H1 (cell line): ENCODE results near the gene CACNA2D3. TPM values are rescaled to one million over a fixed set of nuclear protein-coding genes. Genes with fewer than 3 reads are reported as not detected.

Experiments
- CTCF ChIA-PET: fragments of 300-600 bp; sonication (Branson Sonifier 250); formaldehyde crosslinking; loops from one replicate; lab custom pipeline; 2021; ENCODE audit not compliant: partially characterized antibody; lab: Charles Lee
- POLR2A ChIA-PET: fragments of 300-600 bp; sonication (Branson Sonifier 250); formaldehyde crosslinking; loops from one replicate; lab custom pipeline; 2021; ENCODE audit warnings: inconsistent platforms; ENCODE audit not compliant: partially characterized antibody; lab: Charles Lee
- DNase-seq, 2 experiments: peaks; one replicate each; pipeline versions ENCODE4 v3.0.0 to v3.0.0-alpha.2; 2010 to 2022; ENCODE audit warnings: low spot score in 2 of 2, low read depth in 1 of 2, mixed read lengths in 1 of 2
- FAIRE-seq: peaks from 2 replicates; lab custom pipeline; 2011; peaks lifted over from hg19 to GRCh38; lab: Jason Lieb, UNC
- H2AFZ ChIP-seq: 2 replicates; pipeline ENCODE4 v1.8.1; 2012; ENCODE audit warnings: low read length, inconsistent platforms
- H2AK5ac ChIP-seq: 2 replicates; pipeline ENCODE4 v1.6.1; 2013; ENCODE audit warnings: low read depth, low read length
- H2BK120ac ChIP-seq: replicated peaks from 2 replicates; pipeline ENCODE3; 2013; ENCODE audit warnings: low read depth, low read length, inconsistent platforms
- H2BK12ac ChIP-seq: 2 replicates; pipeline ENCODE4 v1.6.1; 2013; ENCODE audit warnings: low read depth, low read length
- H2BK15ac ChIP-seq: 2 replicates; pipeline ENCODE4 v1.6.1; 2013; ENCODE audit warnings: low read length
- H2BK20ac ChIP-seq: 2 replicates; pipeline ENCODE4 v1.6.1; 2013; ENCODE audit warnings: low read length
- H2BK5ac ChIP-seq: 2 replicates; pipeline ENCODE4 v1.6.1; 2013; ENCODE audit warnings: low read depth, low read length
- H3K14ac ChIP-seq: 2 replicates; pipeline ENCODE4 v1.6.1; 2013; ENCODE audit warnings: inconsistent platforms; ENCODE audit not compliant: insufficient read length
- H3K18ac ChIP-seq: 2 replicates; pipeline ENCODE4 v1.6.1; 2013; ENCODE audit warnings: low read length; ENCODE audit errors: extremely low read depth
- H3K23ac ChIP-seq: 2 replicates; pipeline ENCODE4 v1.6.1; 2013; ENCODE audit warnings: inconsistent platforms; ENCODE audit not compliant: insufficient read length
- H3K23me2 ChIP-seq: 2 replicates; pipeline ENCODE4 v1.6.1; 2013; ENCODE audit warnings: low read depth, low read length
- H3K27ac ChIP-seq: 2 replicates; pipeline ENCODE4 v1.6.1; 2011; ENCODE audit warnings: low read depth, low read length, inconsistent platforms
- H3K27me3 ChIP-seq, 4 experiments: replicated peaks in 1 of 4; 1 replicate in 1 of 4; 2 replicates in 3 of 4; pipeline versions ENCODE4 v1.6.1 to v1.8.1; 2011 to 2013; ENCODE audit warnings: low read length in 3 of 4, mild to moderate bottlenecking in 3 of 4, inconsistent platforms in 2 of 4, mixed read lengths in 2 of 4, moderate library complexity in 1 of 4; ENCODE audit not compliant: control insufficient read depth in 3 of 4, insufficient read depth in 3 of 4; ENCODE audit errors: extremely low read depth in 1 of 4
- H3K36me3 ChIP-seq, 4 experiments: 2 replicates each; pipeline versions ENCODE4 v1.6.1 to v1.8.1; 2011 to 2013; ENCODE audit warnings: mild to moderate bottlenecking in 4 of 4, low read length in 3 of 4, moderate library complexity in 2 of 4, control low read depth in 1 of 4, inconsistent platforms in 1 of 4; ENCODE audit not compliant: insufficient read depth in 4 of 4, control insufficient read depth in 2 of 4
- H3K4ac ChIP-seq: replicated peaks from 2 replicates; pipeline ENCODE3; 2013; ENCODE audit warnings: low read length, low read depth, mixed read lengths, inconsistent platforms; ENCODE audit not compliant: insufficient read length
- H3K4me1 ChIP-seq, 4 experiments: replicated peaks in 1 of 4; 1 replicate in 1 of 4; 2 replicates in 3 of 4; pipeline versions ENCODE4 v1.6.1 to v1.8.1; 2011 to 2013; ENCODE audit warnings: low read length in 3 of 4, inconsistent platforms in 2 of 4, mixed read lengths in 1 of 4; ENCODE audit not compliant: insufficient read depth in 4 of 4, control insufficient read depth in 3 of 4
- H3K4me2 ChIP-seq, 2 experiments: 2 replicates each; pipeline versions ENCODE4 v1.6.1 to v1.8.1; 2011 to 2013; ENCODE audit warnings: low read depth in 2 of 2, low read length in 2 of 2, control low read depth in 1 of 2, inconsistent platforms in 1 of 2, mild to moderate bottlenecking in 1 of 2; ENCODE audit not compliant: insufficient read depth in 1 of 2
- H3K4me3 ChIP-seq, 4 experiments: fragments of 200-600, 300-600 bp in 1 of 4; sonication (generic), shearing (Covaris generic), sonication (Bioruptor Twin) in 1 of 4; 2 replicates each; pipeline versions ENCODE4 v1.5.1 to v1.8.1; 2011 to 2016; ENCODE audit warnings: low read length in 4 of 4, low read depth in 3 of 4, control low read depth in 2 of 4, inconsistent platforms in 2 of 4, mild to moderate bottlenecking in 2 of 4, mixed read lengths in 1 of 4, moderate library complexity in 1 of 4; ENCODE audit not compliant: insufficient read depth in 2 of 4; ENCODE audit errors: extremely low read depth in 1 of 4
- H3K56ac ChIP-seq: replicated peaks from 2 replicates; pipeline ENCODE3; 2013; ENCODE audit warnings: low read depth, mild to moderate bottlenecking, mixed read lengths, low read length, inconsistent platforms; ENCODE audit not compliant: insufficient read length
- H3K79me1 ChIP-seq: 2 replicates; pipeline ENCODE4 v1.6.1; 2013; ENCODE audit warnings: low read depth, low read length, control low read depth
- H3K79me2 ChIP-seq, 2 experiments: 2 replicates each; pipeline versions ENCODE4 v1.6.1 to v1.8.1; 2012 to 2013; ENCODE audit warnings: low read length in 2 of 2, mild to moderate bottlenecking in 2 of 2, inconsistent platforms in 1 of 2; ENCODE audit not compliant: insufficient read depth in 2 of 2, control insufficient read depth in 1 of 2
- H3K9ac ChIP-seq, 4 experiments: replicated peaks in 1 of 4; 1 replicate in 1 of 4; 2 replicates in 3 of 4; pipeline versions ENCODE4 v1.6.1 to v1.8.1; 2011 to 2013; ENCODE audit warnings: low read depth in 3 of 4, low read length in 3 of 4, control low read depth in 2 of 4, mild to moderate bottlenecking in 2 of 4, moderate library complexity in 2 of 4, inconsistent platforms in 1 of 4; ENCODE audit errors: extremely low read depth in 1 of 4
- H3K9me3 ChIP-seq, 2 experiments: 2 replicates each; pipeline versions ENCODE4 v1.6.1 to v1.8.1; 2012 to 2013; ENCODE audit warnings: mild to moderate bottlenecking in 2 of 2, moderate library complexity in 2 of 2, control low read depth in 1 of 2, inconsistent platforms in 1 of 2, low read depth in 1 of 2, low read length in 1 of 2, mixed read lengths in 1 of 2; ENCODE audit not compliant: insufficient read depth in 2 of 2
- H4K20me1 ChIP-seq, 2 experiments: replicated peaks in 1 of 2; 2 replicates each; pipeline versions ENCODE3 to v1.8.1; 2011 to 2013; ENCODE audit warnings: inconsistent platforms in 2 of 2, low read length in 2 of 2, mild to moderate bottlenecking in 1 of 2; ENCODE audit not compliant: insufficient read depth in 2 of 2, control insufficient read depth in 1 of 2
- H4K5ac ChIP-seq: 2 replicates; pipeline ENCODE4 v1.6.1; 2013; ENCODE audit warnings: low read length, low read depth, mixed read lengths, inconsistent platforms; ENCODE audit not compliant: insufficient read length
- H4K8ac ChIP-seq: 2 replicates; pipeline ENCODE4 v1.8.0; 2013; ENCODE audit warnings: mild to moderate bottlenecking, moderate library complexity, low read length, inconsistent platforms; ENCODE audit not compliant: insufficient read depth; ENCODE audit errors: extremely low read depth
- H4K91ac ChIP-seq: replicated peaks from 2 replicates; pipeline ENCODE3; 2013; ENCODE audit warnings: low read length, mixed read lengths, inconsistent platforms; ENCODE audit not compliant: insufficient read length
- ATF2 ChIP-seq: IDR thresholded peaks from 2 replicates; pipeline ENCODE4 v1.6.1; 2012; ENCODE audit warnings: low read length, inconsistent platforms
- CBX5 ChIP-seq: fragments of 300-800, 300-1000 bp; sonication (generic); IDR thresholded peaks from 2 replicates; pipeline ENCODE4 v1.7.1; 2016; ENCODE audit warnings: antibody characterized with exemption, low read length, low read depth
- FOSL1 ChIP-seq: IDR thresholded peaks from 2 replicates; pipeline ENCODE4 v1.6.1; 2011; ENCODE audit warnings: mild to moderate bottlenecking, low read depth, low read length, moderate library complexity; ENCODE audit not compliant: insufficient read depth
- GTF2F1 ChIP-seq: IDR thresholded peaks from 2 replicates; pipeline ENCODE4 v1.6.1; 2012; ENCODE audit warnings: low read depth, low read length, improper control_type of control experiment, borderline replicate concordance
- KDM4A ChIP-seq: IDR thresholded peaks from one replicate; pipeline ENCODE4 v1.7.1; 2012; ENCODE audit warnings: low read depth, mild to moderate bottlenecking, moderate library complexity, low read length, inconsistent platforms; ENCODE audit not compliant: severe bottlenecking
- RXRA ChIP-seq: IDR thresholded peaks from 2 replicates; pipeline ENCODE4 v1.6.1; 2011; ENCODE audit warnings: low read depth, mild to moderate bottlenecking, low read length, moderate library complexity; ENCODE audit not compliant: insufficient read depth
- SAP30 ChIP-seq: fragments of 300-600 bp; sonication (generic); IDR thresholded peaks from 2 replicates; pipeline ENCODE4 v1.7.1; 2012; ENCODE audit warnings: low read length, moderate library complexity, mild to moderate bottlenecking, inconsistent platforms; ENCODE audit not compliant: insufficient read depth, insufficient replicate concordance
- SIN3A ChIP-seq, 2 experiments: IDR thresholded peaks in 1 of 2; conservative IDR thresholded peaks in 1 of 2; 2 replicates each; pipeline ENCODE4 v1.6.1; 2011 to 2012; ENCODE audit warnings: low read length in 2 of 2, improper control_type of control experiment in 1 of 2, low read depth in 1 of 2, mild to moderate bottlenecking in 1 of 2
- SIRT6 ChIP-seq: IDR thresholded peaks from one replicate; pipeline ENCODE4 v1.7.1; 2012; ENCODE audit warnings: low read length, inconsistent platforms
- SIX5 ChIP-seq: IDR thresholded peaks from 2 replicates; pipeline ENCODE4 v1.6.1; 2011; ENCODE audit warnings: mild to moderate bottlenecking, low read depth, low read length
- SP1 ChIP-seq: IDR thresholded peaks from 2 replicates; pipeline ENCODE4 v1.6.1; 2011; ENCODE audit warnings: low read depth, low read length
- SP2 ChIP-seq: IDR thresholded peaks from 2 replicates; pipeline ENCODE4 v1.6.1; 2012; ENCODE audit warnings: mild to moderate bottlenecking, low read length, inconsistent platforms
- SP4 ChIP-seq: IDR thresholded peaks from 2 replicates; pipeline ENCODE4 v1.6.1; 2012; ENCODE audit warnings: low read length, inconsistent platforms
- TEAD4 ChIP-seq: IDR thresholded peaks from 2 replicates; pipeline ENCODE4 v1.6.1; 2012; ENCODE audit warnings: low read depth, low read length, inconsistent platforms, mixed read lengths
- whole genome bisulfite sequencing, 2 experiments: shearing (Covaris generic) in 1 of 2; methylation state at CpG; one replicate each; pipeline versions ENCODE4 v1.1.6 to v1.1.7; 2013 to 2015; ENCODE audit warnings: low lambda C conversion rate in 2 of 2, mixed read lengths in 2 of 2, inconsistent platforms in 1 of 2, low coverage in 1 of 2, missing lambda C conversion rate in 1 of 2; ENCODE audit not compliant: insufficient replicate concordance in 2 of 2, insufficient coverage in 1 of 2, insufficient read length in 1 of 2; ENCODE audit errors: extremely low coverage in 1 of 2, missing lambda C conversion rate in 1 of 2; 5-methylcytosine and 5-hydroxymethylcytosine counted together
- polyA plus RNA-seq, 7 experiments: library from polyadenylated mRNA; depleted of rRNA in 3 of 7; stranded (reverse) in 5 of 7; unstranded in 2 of 7; fragments of >200 nt in 5 of 7; fragments of 200-250 nt in 2 of 7; gene quantifications; 1 replicate in 5 of 7; 2 replicates in 1 of 7; 4 replicates in 1 of 7; pipeline versions ENCODE4 v1.2.1 to v1.2.3, GENCODE V29; 2011 to 2013; ENCODE audit warnings: missing spikeins in 2 of 7, mixed read lengths in 2 of 7
- total RNA-seq: library from RNA; stranded (reverse); fragmentation: NEBNext Ultra II Directional; extraction: Animal tissue kit (Norgen Biotek cat#: 25700); gene quantifications from 2 replicates; pipeline ENCODE4 v1.2.1, GENCODE V29; 2021

CACNA2D3 gene
- total and polyA plus RNA-seq, 2 of the 8 experiments (the other 6 are each of a cell fraction or from before 2014, with no cell fraction given), result 1.5 to 1.8 TPM

GRCh38 chr3:54810401-54810800 lies 688.0 kb downstream of the CACNA2D3 start:
- no peak overlapping the region for H3K56ac ChIP-seq
- no peak overlapping the region for H2BK5ac ChIP-seq
- H3K9me3 ChIP-seq, result no peaks in the 10 kb centered on the region
- H2AFZ ChIP-seq, result no peak overlapping the region
- CTCF ChIA-PET, result interaction anchor here (0.5 to 1.5 kb wide), 5 partner anchors 9 to 575 kb away, joined by 3 to 4 read pairs (median 3); no protein-coding TSS in a partner anchor
- no peaks in the 10 kb centered on the region for H3K79me2 ChIP-seq
- H3K27me3 ChIP-seq, result no peaks in the 10 kb centered on the region
- no peaks in the 10 kb centered on the region for H3K79me1 ChIP-seq
- no peaks in the 10 kb centered on the region for H3K36me3 ChIP-seq
- H4K20me1 ChIP-seq, result no peaks in the 10 kb centered on the region
- no peak overlapping the region for H3K18ac ChIP-seq
- H3K27ac ChIP-seq, result no peak overlapping the region
- H4K8ac ChIP-seq, result no peak overlapping the region
- no peaks in the 10 kb centered on the region for H3K4me1 ChIP-seq
- no peak overlapping the region for H2BK20ac ChIP-seq
- POLR2A ChIA-PET, result no interaction called here
- no peak for TF ChIP-seq SAP30
- TF ChIP-seq CBX5, result no peak
- no peak for TF ChIP-seq FOSL1
- TF ChIP-seq KDM4A, result no peak
- TF ChIP-seq SIX5, result no peak
- no peak for TF ChIP-seq SIRT6
- no peak for TF ChIP-seq SP4
- TF ChIP-seq RXRA, result no peak
- no peak for TF ChIP-seq SP1
- TF ChIP-seq ATF2, result no peak
- TF ChIP-seq SIN3A (conservative IDR thresholded peaks at IDR 0.05 in 1 of 2, IDR thresholded peaks at IDR 0.05 in 1 of 2; ENCODE audit: low read depth in 1 of 2, low read length in 2 of 2), result no peak
- TF ChIP-seq GTF2F1, result no peak
- TF ChIP-seq TEAD4, result no peak
- no peak for TF ChIP-seq SP2
- H3K4me2 ChIP-seq, result no peak overlapping the region
- no peak overlapping the region for H3K23ac ChIP-seq
- 90% methylated on average over 3 of the region's 3 CpGs; no CpG with 5 or more reads in 1 of the 2 experiments for WGBS, 2 experiments
- H3K23me2 ChIP-seq, result no peaks in the 10 kb centered on the region
- H3K9ac ChIP-seq, result no peak overlapping the region
- no peak overlapping the region for H4K5ac ChIP-seq
- DNase-seq, result no peak
- no peak for FAIRE-seq
- no peak overlapping the region for H3K4ac ChIP-seq
- no peak overlapping the region for H3K4me3 ChIP-seq
- no peak overlapping the region for H4K91ac ChIP-seq
- no peak overlapping the region for H2BK12ac ChIP-seq
- H2AK5ac ChIP-seq, result no peak overlapping the region
- H3K14ac ChIP-seq, result no peak overlapping the region
- H2BK120ac ChIP-seq, result no peak overlapping the region
- H2BK15ac ChIP-seq, result no peak overlapping the region
